HepG2 (cell line): ENCODE results near the gene EHD1. TPM values are rescaled to one million over a fixed set of nuclear protein-coding genes. Genes with fewer than 3 reads are reported as not detected.
A peak's percentile ranks its signal among the peaks of the same experiment; 100 is the strongest.

ENCODE experiments used
- ATF3 ChIP-seq: sonication (generic); formaldehyde crosslinking; IDR thresholded peaks from 2 replicates; pipeline ENCODE4 v1.4.0; 2020; ENCODE audit warnings: missing genetic modification reagents
- ATRX ChIP-seq: sonication (generic); formaldehyde crosslinking; IDR thresholded peaks from 2 replicates; pipeline ENCODE4 v1.4.0; 2020; ENCODE audit warnings: missing genetic modification reagents, borderline replicate concordance
- BCL6 ChIP-seq: IDR thresholded peaks from 2 replicates; pipeline ENCODE4 v1.6.1; 2016; ENCODE audit warnings: missing genetic modification reagents, missing compliant biosample characterization
- BORCS8-MEF2B ChIP-seq: sonication (generic); formaldehyde crosslinking; IDR thresholded peaks from 2 replicates; pipeline ENCODE4 v1.8.0; 2022; ENCODE audit warnings: mild to moderate bottlenecking, missing genetic modification reagents
- CREM ChIP-seq, 2 experiments: sonication (generic) in 1 of 2; formaldehyde crosslinking in 1 of 2; IDR thresholded peaks; 2 replicates each; pipeline versions ENCODE4 v1.4.0 to v1.6.1; 2016 to 2020; ENCODE audit warnings: antibody characterized with exemption in 1 of 2, mild to moderate bottlenecking in 1 of 2, missing genetic modification reagents in 1 of 2
- DZIP1 ChIP-seq: sonication (generic); formaldehyde crosslinking; IDR thresholded peaks from 2 replicates; pipeline ENCODE4 v1.5.0; 2020; ENCODE audit warnings: mild to moderate bottlenecking, missing genetic modification reagents
- GABPB1 ChIP-seq: IDR thresholded peaks from 2 replicates; pipeline ENCODE4 v1.6.1; 2016; ENCODE audit warnings: mild to moderate bottlenecking, missing genetic modification reagents, moderate library complexity, missing compliant biosample characterization
- GMEB2 ChIP-seq: IDR thresholded peaks from 2 replicates; pipeline ENCODE4 v1.6.1; 2016; ENCODE audit warnings: missing biosample characterization, missing genetic modification reagents, low read depth
- HIVEP1 ChIP-seq: sonication (generic); formaldehyde crosslinking; IDR thresholded peaks from 2 replicates; pipeline ENCODE4 v1.4.0; 2020; ENCODE audit warnings: mild to moderate bottlenecking, missing genetic modification reagents
- HNRNPLL ChIP-seq: fragments of 200-400 bp; formaldehyde crosslinking; IDR thresholded peaks from 2 replicates; pipeline ENCODE4 v1.6.1; 2017; ENCODE audit warnings: mild to moderate bottlenecking, low read depth, low read length; ENCODE audit not compliant: poor library complexity, severe bottlenecking
- MTF2 ChIP-seq: sonication (generic); formaldehyde crosslinking; IDR thresholded peaks from 2 replicates; pipeline ENCODE4 v1.5.0; 2020; ENCODE audit warnings: missing genetic modification reagents, borderline replicate concordance
- NR2F6 ChIP-seq, 2 experiments: IDR thresholded peaks; 2 replicates each; pipeline ENCODE4 v1.6.1; 2016; ENCODE audit warnings: antibody characterized with exemption in 1 of 2, mild to moderate bottlenecking in 1 of 2
- POLR2G ChIP-seq: fragments of 200-400 bp; formaldehyde crosslinking; IDR thresholded peaks from 2 replicates; pipeline ENCODE4 v1.6.1; 2018; ENCODE audit warnings: mild to moderate bottlenecking, low read depth, low read length, moderate library complexity
- TFAP4 ChIP-seq: sonication (generic); IDR thresholded peaks from 2 replicates; pipeline ENCODE4 v1.6.1; 2016; ENCODE audit warnings: low read depth, borderline replicate concordance
- TGIF2 ChIP-seq: IDR thresholded peaks from 2 replicates; pipeline ENCODE4 v1.6.1; 2016; ENCODE audit warnings: control low read depth, missing compliant biosample characterization
- XRCC5 ChIP-seq: fragments of 200-400 bp; formaldehyde crosslinking; optimal IDR thresholded peaks from 2 replicates; pipeline ENCODE3; 2017; ENCODE audit warnings: mild to moderate bottlenecking, low read length
- ZBTB20 ChIP-seq: sonication (generic); formaldehyde crosslinking; IDR thresholded peaks from 2 replicates; pipeline ENCODE4 v1.8.1; 2023; ENCODE audit warnings: missing genetic modification reagents, low read depth, mild to moderate bottlenecking, borderline replicate concordance
- ZNF431 ChIP-seq: sonication (generic); formaldehyde crosslinking; IDR thresholded peaks from 2 replicates; pipeline ENCODE4 v1.9.0; 2022; ENCODE audit warnings: missing genetic modification reagents, low read depth, mild to moderate bottlenecking, borderline replicate concordance
- ZNF607 ChIP-seq: sonication (generic); formaldehyde crosslinking; IDR thresholded peaks from 2 replicates; pipeline ENCODE4 v1.5.1; 2020; ENCODE audit warnings: missing genetic modification reagents, mild to moderate bottlenecking, borderline replicate concordance
- ZNF746 ChIP-seq: sonication (generic); formaldehyde crosslinking; IDR thresholded peaks from 2 replicates; pipeline ENCODE4 v1.8.0; 2022; ENCODE audit warnings: mild to moderate bottlenecking, missing genetic modification reagents
- ZNF792 ChIP-seq: IDR thresholded peaks from 2 replicates; pipeline ENCODE4 v1.6.1; 2016
- polyA plus RNA-seq, 8 experiments: library from polyadenylated mRNA; depleted of rRNA in 3 of 8; stranded (reverse) in 7 of 8; unstranded in 1 of 8; fragments of >200 nt; fragmentation: Illumina TruSeq in 4 of 8; extraction: Trizol in 4 of 8; gene quantifications; 2 replicates each; pipeline versions ENCODE4 v1.2.1 to v1.2.3, GENCODE V29; 2011 to 2016; ENCODE audit warnings: low read depth in 4 of 8, missing spikeins in 1 of 8, mixed read lengths in 1 of 8; ENCODE audit not compliant: insufficient read depth in 1 of 8
- total RNA-seq, 5 experiments: library from RNA; depleted of rRNA; stranded (reverse); fragments of >200 nt; fragmentation: Illumina TruSeq; extraction: Trizol; gene quantifications; 2 replicates each; pipeline ENCODE4 v1.2.3, GENCODE V29; 2016; ENCODE audit warnings: low read depth in 1 of 5

The EHD1 gene
- total and polyA plus RNA-seq, 2 of the 13 experiments (the other 11 are each of a cell fraction or from before 2014, with no cell fraction given) = 23.6 to 26.6 TPM

- TF ChIP-seq MTF2 (CRISPR knock-in tag) (no peak), NR2F6 (IDR thresholded peaks at IDR 0.05) (no peak), NR2F6 (CRISPR knock-in tag; IDR thresholded peaks at IDR 0.05) (peak; percentile 33; the same call in 1 of the 2 replicates), POLR2G (peak; percentile 45; the same call in 1 of the 2 replicates), HNRNPLL (peak; percentile 82), XRCC5 (no peak), GABPB1 (CRISPR knock-in tag) (peak; percentile 93), ZNF607 (CRISPR knock-in tag) (peak; percentile 45; the same call in 1 of the 2 replicates), ZBTB20 (CRISPR knock-in tag) (peak; percentile 66; the same call in 1 of the 2 replicates), GMEB2 (peak; percentile 79), ZNF746 (CRISPR knock-in tag) (peak; percentile 40; the same call in 1 of the 2 replicates), ZNF792 (CRISPR knock-in tag) (peak; percentile 11; the same call in 1 of the 2 replicates), ATRX (no peak), ZNF431 (no peak), ATF3 (CRISPR knock-in tag) (peak; percentile 97), TGIF2 (peak; percentile 87; the same call in 1 of the 2 replicates), BCL6 (CRISPR knock-in tag) (peak; percentile 47), CREM (IDR thresholded peaks at IDR 0.05) (peak; percentile 96), CREM (CRISPR knock-in tag; IDR thresholded peaks at IDR 0.05) (no peak), BORCS8-MEF2B (CRISPR knock-in tag) (no peak), DZIP1 (CRISPR knock-in tag) (peak; percentile 3; the same call in 1 of the 2 replicates), TFAP4 (peak; percentile 96), HIVEP1 (CRISPR knock-in tag) (peak; percentile 38; the same call in 1 of the 2 replicates)
Observed at GRCh38 chr11:64923944-64924909, 45.8 kb upstream of the EHD1 start, which contains the start of gene PPP2R5B (continued).
